HFF-Myc (cell line): Measurements from ENCODE around the gene PARD3.
A peak's percentile ranks its signal among the peaks of the same experiment; 100 is the strongest.
"Not testable (repeated sequence)": the region's sequence is repeated elsewhere in the genome, so short reads cannot be mapped to it uniquely, and the experiment has no call there.

Experiments used
- DNase-seq: peaks from one replicate; pipeline ENCODE4 v3.0.0-alpha.2; 2011; ENCODE audit warnings: low read depth; ENCODE audit errors: extremely low read depth
- H3K4me3 ChIP-seq: replicated peaks from 2 replicates; pipeline ENCODE4 v1.5.1; 2011; ENCODE audit warnings: low read depth, mild to moderate bottlenecking, control low read depth, low read length
- TF ChIP-seq, protein P1 (sequence below): IDR thresholded peaks from 2 replicates; pipeline ENCODE4 v1.5.1; 2012; ENCODE audit warnings: mild to moderate bottlenecking, low read depth, low read length, control low read depth; ENCODE audit errors: missing control alignments

The PARD3 gene

DNA sequence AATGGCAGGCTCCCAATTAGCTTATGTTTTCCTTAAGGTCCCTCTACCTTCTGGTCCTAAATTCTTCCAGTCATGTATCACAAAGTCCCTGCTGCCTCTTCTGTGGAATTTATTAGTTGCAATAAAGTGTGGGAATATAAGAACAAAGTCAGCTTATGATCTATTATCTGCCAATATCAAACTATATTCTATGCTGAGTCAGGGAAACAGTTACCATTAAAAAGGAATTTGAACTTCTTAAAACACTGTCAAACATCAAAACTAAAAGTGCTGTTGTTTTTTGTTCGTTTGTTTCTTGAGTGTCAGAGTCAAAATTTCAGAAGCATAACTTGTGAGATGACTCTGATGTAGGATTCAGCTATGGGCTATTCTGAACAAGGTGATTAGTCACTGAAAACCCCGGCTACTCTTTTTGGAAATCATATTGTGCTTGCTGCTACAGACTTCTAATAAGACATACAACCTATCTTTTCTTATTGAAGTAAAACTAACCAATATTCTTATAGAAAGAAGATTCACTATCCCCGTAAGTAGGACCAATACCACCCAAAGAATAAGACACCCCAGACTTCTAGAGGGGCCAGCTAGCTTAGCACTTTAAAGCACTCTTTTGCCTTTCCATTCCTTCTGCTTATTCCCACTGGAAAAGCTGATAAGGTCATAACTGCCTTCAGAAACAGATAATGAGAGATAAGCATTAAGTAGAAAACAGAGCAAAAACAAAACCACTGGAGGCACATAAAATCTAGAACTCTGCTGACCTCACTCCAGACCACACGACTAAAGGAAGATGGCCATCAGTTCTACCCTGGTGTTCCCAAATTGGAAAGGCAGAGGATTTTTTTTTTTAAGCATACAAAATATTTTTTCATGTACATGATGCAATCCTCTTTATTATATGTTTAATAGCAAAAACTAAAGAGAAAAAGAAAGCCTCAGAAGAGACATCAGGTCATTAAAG is 370.6 kb downstream of the PARD3 start:
- TF ChIP-seq, protein P1, sequence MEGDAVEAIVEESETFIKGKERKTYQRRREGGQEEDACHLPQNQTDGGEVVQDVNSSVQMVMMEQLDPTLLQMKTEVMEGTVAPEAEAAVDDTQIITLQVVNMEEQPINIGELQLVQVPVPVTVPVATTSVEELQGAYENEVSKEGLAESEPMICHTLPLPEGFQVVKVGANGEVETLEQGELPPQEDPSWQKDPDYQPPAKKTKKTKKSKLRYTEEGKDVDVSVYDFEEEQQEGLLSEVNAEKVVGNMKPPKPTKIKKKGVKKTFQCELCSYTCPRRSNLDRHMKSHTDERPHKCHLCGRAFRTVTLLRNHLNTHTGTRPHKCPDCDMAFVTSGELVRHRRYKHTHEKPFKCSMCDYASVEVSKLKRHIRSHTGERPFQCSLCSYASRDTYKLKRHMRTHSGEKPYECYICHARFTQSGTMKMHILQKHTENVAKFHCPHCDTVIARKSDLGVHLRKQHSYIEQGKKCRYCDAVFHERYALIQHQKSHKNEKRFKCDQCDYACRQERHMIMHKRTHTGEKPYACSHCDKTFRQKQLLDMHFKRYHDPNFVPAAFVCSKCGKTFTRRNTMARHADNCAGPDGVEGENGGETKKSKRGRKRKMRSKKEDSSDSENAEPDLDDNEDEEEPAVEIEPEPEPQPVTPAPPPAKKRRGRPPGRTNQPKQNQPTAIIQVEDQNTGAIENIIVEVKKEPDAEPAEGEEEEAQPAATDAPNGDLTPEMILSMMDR = no peak
- H3K4me3 ChIP-seq = no peak overlapping the region
- DNase-seq = no peak

DNA sequence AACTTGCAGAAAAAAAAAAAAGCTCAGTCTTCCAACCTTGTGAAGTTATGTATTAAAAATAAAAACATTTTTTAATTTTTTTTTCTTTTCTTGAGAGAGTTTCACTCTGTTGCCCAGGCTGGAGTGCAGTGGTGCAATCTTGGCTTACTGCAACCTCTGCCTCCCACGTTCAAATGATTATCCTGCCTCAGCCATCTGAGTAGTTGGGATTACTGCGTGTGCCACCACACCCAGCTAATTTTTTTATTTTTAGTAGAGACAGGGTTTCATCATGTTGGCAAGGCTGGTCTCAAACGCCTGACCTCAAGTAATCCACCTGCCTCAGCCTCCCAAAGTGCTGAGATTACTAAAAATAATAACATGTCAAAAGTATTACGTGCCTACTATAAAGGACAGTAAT is 375.7 kb downstream of the PARD3 start:
- not testable (repeated sequence) for DNase-seq, H3K4me3 ChIP-seq

DNA sequence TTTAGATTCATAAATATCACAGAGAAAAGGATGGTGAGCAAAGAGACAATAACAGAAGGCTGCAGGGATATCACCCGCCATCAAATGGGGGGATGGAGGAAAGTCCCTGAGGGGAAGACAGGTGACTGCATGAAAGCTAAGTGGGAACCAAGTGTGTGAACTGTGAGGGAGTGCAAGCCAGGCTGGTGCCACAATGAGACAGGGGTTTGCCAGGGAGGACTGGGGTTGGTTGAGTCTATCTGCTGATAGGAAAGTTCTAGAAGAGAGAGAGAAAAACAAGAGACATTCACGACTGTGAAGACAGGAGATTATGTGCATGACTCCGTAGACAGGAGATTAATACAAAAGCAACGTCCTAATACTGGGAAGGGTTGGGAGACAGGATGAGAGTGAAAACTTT is 376.4 kb downstream of the PARD3 start:
- no peak for DNase-seq
- TF ChIP-seq, protein P1 = no peak
- H3K4me3 ChIP-seq = no peak overlapping the region

DNA sequence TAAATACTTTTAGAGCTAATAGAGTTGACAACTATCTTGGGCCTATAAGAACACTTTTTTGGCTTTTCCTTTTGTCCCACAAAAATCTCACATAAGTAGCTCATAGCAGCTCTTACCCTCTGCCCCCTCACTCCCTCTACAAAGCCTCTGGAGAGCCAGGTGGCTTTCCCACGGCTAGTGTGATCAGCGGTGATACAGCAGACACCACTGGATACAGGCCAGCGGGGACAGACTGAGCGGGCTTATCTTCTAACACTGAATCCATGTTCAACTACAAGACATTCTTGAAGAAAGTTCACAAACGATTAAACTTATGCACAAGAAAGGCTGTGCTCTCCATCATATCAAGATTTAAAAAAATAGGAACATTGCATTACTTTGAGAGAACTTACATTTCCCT is 377.2 kb downstream of the PARD3 start:
- DNase-seq = no peak
- TF ChIP-seq, protein P1 = no peak

DNA sequence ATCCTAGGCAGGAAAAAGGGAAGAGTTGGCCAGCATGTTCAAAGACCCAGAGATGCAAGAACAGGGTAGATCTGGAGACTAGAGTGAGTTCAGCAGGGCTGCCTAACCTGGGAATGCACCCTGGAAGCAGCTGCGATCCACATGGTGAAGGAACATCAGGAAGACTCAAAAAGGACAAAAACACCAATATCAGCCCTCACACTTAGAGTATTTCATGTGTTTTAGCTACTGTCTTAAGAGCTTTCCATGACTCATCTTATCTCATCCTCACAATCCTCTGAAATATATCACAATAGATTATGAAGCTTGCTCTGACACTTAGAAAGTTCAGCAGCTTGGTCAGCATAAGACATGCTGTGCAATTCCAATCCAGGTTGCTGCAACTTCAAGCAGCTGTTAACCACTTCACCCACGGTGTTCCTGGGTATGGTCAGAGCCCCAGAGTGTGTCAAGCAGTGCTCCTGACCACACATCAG is 380.9 kb downstream of the PARD3 start:
- TF ChIP-seq, protein P1 = no peak
- DNase-seq = peak; percentile 79
- no peak overlapping the region for H3K4me3 ChIP-seq

More for the DNA sequence above, 377.2 kb downstream of the PARD3 start:
- H3K4me3 ChIP-seq = no peak overlapping the region

DNA sequence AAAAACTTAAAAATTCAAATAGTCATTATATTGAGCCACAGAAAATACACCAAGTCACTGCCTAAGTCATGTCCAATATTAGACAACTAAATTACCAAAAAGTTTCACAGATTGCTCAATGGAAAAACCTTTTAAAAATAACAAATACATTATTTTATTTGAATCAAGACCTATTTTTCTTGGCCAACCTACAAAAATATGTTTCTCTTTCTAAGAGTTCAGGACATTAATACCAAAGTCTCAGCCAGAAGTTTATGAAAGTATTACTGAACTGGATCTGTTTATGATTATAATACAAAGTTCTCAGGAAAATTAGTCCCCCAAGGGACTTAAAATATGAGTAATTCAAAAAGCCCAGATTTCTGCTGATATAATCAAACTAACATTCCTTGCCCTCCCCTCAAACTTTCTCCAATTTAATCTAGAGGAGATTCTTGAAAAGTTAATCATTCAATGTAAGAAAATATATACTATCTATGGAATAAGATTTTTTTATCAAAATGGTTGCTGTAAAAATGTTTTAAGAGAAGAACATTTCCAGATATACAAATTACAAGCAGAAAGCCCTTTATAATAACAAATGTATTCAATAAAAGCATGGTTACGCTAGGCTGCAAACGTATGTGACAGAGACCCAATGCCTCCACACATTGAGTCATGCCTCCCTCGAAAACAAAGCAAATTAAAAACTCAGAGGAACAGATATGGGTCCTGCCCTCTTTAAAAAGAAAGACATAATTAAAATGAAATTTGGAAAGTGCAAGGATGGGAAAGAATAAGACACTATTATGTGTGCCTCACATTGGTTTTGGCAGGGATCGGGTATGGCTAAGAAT is 381.6 kb downstream of the PARD3 start:
- TF ChIP-seq, protein P1 = no peak
- H3K4me3 ChIP-seq = no peak overlapping the region
- no peak for DNase-seq

DNA sequence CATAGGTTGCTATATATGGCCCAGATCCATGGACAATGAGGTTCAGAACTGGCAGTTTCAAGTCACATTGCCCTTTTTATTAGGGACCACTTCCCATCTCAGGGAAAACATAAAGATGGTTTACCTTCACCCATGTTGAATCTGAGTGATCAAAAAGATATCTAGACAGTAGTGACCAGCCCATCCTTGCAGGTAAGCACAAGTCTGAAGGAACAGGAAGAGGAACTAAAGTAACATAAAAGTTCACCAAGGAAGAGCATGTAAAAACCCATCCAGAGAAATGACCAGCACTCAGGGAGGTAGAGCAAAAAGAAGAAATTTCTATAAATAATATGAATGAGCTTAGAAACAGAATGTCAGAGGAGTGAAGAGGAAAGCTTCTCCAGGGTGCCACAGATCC is 382.5 kb downstream of the PARD3 start:
- TF ChIP-seq, protein P1 = no peak
- no peak overlapping the region for H3K4me3 ChIP-seq
- DNase-seq = no peak
